KMS-11 (cell line): ENCODE measurements around the gene TIGD7.
A peak's percentile ranks its signal among the peaks of the same experiment; 100 is the strongest.

Experiments
- H2AFZ ChIP-seq: fragments of 200-600 bp; sonication (generic); 2 replicates; pipeline ENCODE4 v1.6.1; 2016; ENCODE audit warnings: antibody characterized with exemption, mixed run types, low read depth
- H3K27ac ChIP-seq: fragments of 200-600 bp; sonication (generic); 2 replicates; pipeline ENCODE4 v1.6.1; 2016; ENCODE audit warnings: mild to moderate bottlenecking, mixed run types
- H3K27me3 ChIP-seq: fragments of 200-600 bp; sonication (generic); 2 replicates; pipeline ENCODE4 v1.6.1; 2017; ENCODE audit warnings: mild to moderate bottlenecking, low read depth, mixed run types, moderate library complexity; ENCODE audit not compliant: insufficient read depth
- H3K36me3 ChIP-seq: fragments of 200-600 bp; sonication (generic); 2 replicates; pipeline ENCODE4 v1.6.1; 2017; ENCODE audit warnings: mild to moderate bottlenecking, mixed run types; ENCODE audit not compliant: insufficient read depth
- H3K4me1 ChIP-seq: fragments of 200-600 bp; sonication (generic); 2 replicates; pipeline ENCODE4 v1.6.1; 2016; ENCODE audit warnings: mild to moderate bottlenecking, low read depth, mixed run types; ENCODE audit not compliant: poor library complexity, severe bottlenecking
- H3K4me2 ChIP-seq: fragments of 200-600 bp; sonication (generic); 2 replicates; pipeline ENCODE4 v1.7.0; 2016; ENCODE audit warnings: mild to moderate bottlenecking, mixed run types
- H3K4me3 ChIP-seq: fragments of 200-600 bp; sonication (generic); IDR thresholded peaks from 2 replicates; pipeline ENCODE4 v1.6.1; 2017; ENCODE audit warnings: low read depth, low read length, mixed read lengths; ENCODE audit not compliant: insufficient read depth
- H3K79me2 ChIP-seq: fragments of 200-600 bp; sonication (generic); 2 replicates; pipeline ENCODE4 v1.6.1; 2016; ENCODE audit warnings: low read depth, mixed run types; ENCODE audit not compliant: insufficient read depth
- H3K9ac ChIP-seq: fragments of 200-600 bp; sonication (generic); 2 replicates; pipeline ENCODE4 v1.6.1; 2016; ENCODE audit warnings: mild to moderate bottlenecking, mixed run types
- H4K20me1 ChIP-seq: fragments of 200-600 bp; sonication (generic); 2 replicates; pipeline ENCODE4 v1.6.1; 2016; ENCODE audit warnings: mild to moderate bottlenecking, mixed run types; ENCODE audit not compliant: insufficient read depth
- CTCF ChIP-seq: fragments of 200-600 bp; sonication (generic); conservative IDR thresholded peaks from 2 replicates; pipeline ENCODE4 v1.6.1; 2017; ENCODE audit warnings: low read depth, mild to moderate bottlenecking, antibody characterized with exemption, low read length, moderate library complexity, mixed read lengths

Gene TIGD7

GRCh38 chr16:3289998-3290673, 15.1 kb downstream of the TIGD7 start:
- no peak for TF ChIP-seq CTCF
- Histone ChIP-seq H3K27me3 (no peaks in the 10 kb centered on the region), H2AFZ (no peak overlapping the region), H3K27ac (no peak overlapping the region), H3K4me1 (peaks cover 2% of the 10 kb centered on the region), H3K9ac (no peak overlapping the region), H3K36me3 (peaks cover 47% of the 10 kb centered on the region), H3K4me3 (no peak overlapping the region), H3K79me2 (peaks cover 35% of the 10 kb centered on the region), H3K4me2 (no peak overlapping the region), H4K20me1 (no peaks in the 10 kb centered on the region)

- Histone ChIP-seq H4K20me1 (no peaks in the 10 kb centered on the region), H3K4me1 (peaks cover 25% of the 10 kb centered on the region), H3K27me3 (no peaks in the 10 kb centered on the region), H3K79me2 (peaks cover 53% of the 10 kb centered on the region), H3K27ac (no peak overlapping the region), H3K4me3 (no peak overlapping the region), H3K36me3 (peaks cover 29% of the 10 kb centered on the region), H3K4me2 (peak overlapping the region; percentile 83), H2AFZ (no peak overlapping the region), H3K9ac (no peak overlapping the region)
- TF ChIP-seq CTCF = no peak
Observed at GRCh38 chr16:3285131-3285530, 20.1 kb downstream of the TIGD7 start.

- Histone ChIP-seq H3K79me2 (peaks cover 40% of the 10 kb centered on the region), H3K27me3 (no peaks in the 10 kb centered on the region), H3K4me1 (peaks cover 25% of the 10 kb centered on the region), H3K9ac (peak overlapping the region; percentile 88), H4K20me1 (no peaks in the 10 kb centered on the region), H2AFZ (peak overlapping the region; percentile 65), H3K4me3 (no peak overlapping the region), H3K36me3 (peaks cover 21% of the 10 kb centered on the region; the same call in 1 of the 2 replicates), H3K27ac (peak overlapping the region; percentile 91), H3K4me2 (peak overlapping the region; percentile 83)
- no peak for TF ChIP-seq CTCF
Observed at GRCh38 chr16:3283543-3284447, 21.4 kb downstream of the TIGD7 start.

GRCh38 chr16:3282730-3283542, 22.3 kb downstream of the TIGD7 start, which contains the start of gene ZNF263:
TSS of gene ZNF263 (plus strand) at chr16:3283491. CDS start at chr16:3283819, 328 bp downstream.
- Histone ChIP-seq H3K36me3 (peaks cover 17% of the 10 kb centered on the region; the same call in 1 of the 2 replicates), H3K9ac (peak within 1 kb of the TSS; percentile 88), H3K4me3 (no peak within 1 kb of the TSS), H3K79me2 (peaks cover 34% of the 10 kb centered on the region), H3K27me3 (no peaks in the 10 kb centered on the region), H2AFZ (peak within 1 kb of the TSS; percentile 65), H3K27ac (peak within 1 kb of the TSS; percentile 91), H3K4me2 (peak within 1 kb of the TSS; percentile 83), H3K4me1 (peaks cover 25% of the 10 kb centered on the region), H4K20me1 (no peaks in the 10 kb centered on the region)
- no peak for TF ChIP-seq CTCF
